Fibroblast of lung (primary cell): ENCODE measurements around the gene TOLLIP. TPM values are rescaled to one million over a fixed set of nuclear protein-coding genes. Genes with fewer than 3 reads are reported as not detected.

Experiments used
- DNase-seq, 2 donors: peaks; one replicate each; pipeline versions ENCODE4 v3.0.0 to v3.0.0-alpha.2; 2010; ENCODE audit warnings: low read depth in 2 of 2
- H2AFZ ChIP-seq: 2 replicates; pipeline ENCODE4 v1.5.1; 2012; ENCODE audit warnings: low read length, control low read depth, inconsistent platforms
- H3K27ac ChIP-seq: 2 replicates; pipeline ENCODE4 v1.5.1; 2011; ENCODE audit warnings: low read length, control low read depth; ENCODE audit not compliant: insufficient read depth
- H3K27me3 ChIP-seq: 2 replicates; pipeline ENCODE4 v1.5.1; 2011; ENCODE audit warnings: mild to moderate bottlenecking, low read length; ENCODE audit not compliant: control insufficient read depth, insufficient read depth
- H3K36me3 ChIP-seq: 2 replicates; pipeline ENCODE4 v1.5.1; 2011; ENCODE audit warnings: low read length; ENCODE audit not compliant: control insufficient read depth, insufficient read depth
- H3K4me1 ChIP-seq: 2 replicates; pipeline ENCODE4 v1.5.1; 2011; ENCODE audit warnings: low read length; ENCODE audit not compliant: control insufficient read depth, insufficient read depth; ENCODE audit errors: extremely low read depth
- H3K4me2 ChIP-seq: 2 replicates; pipeline ENCODE4 v1.5.1; 2011; ENCODE audit warnings: low read length, control low read depth; ENCODE audit not compliant: insufficient read depth; ENCODE audit errors: extremely low read depth
- H3K4me3 ChIP-seq, 4 experiments: fragments of 200-600 bp in 1 of 4; sonication (generic) in 1 of 4; replicated peaks in 1 of 4; 2 replicates each; pipeline ENCODE4 v1.5.1; 2011 to 2016; ENCODE audit warnings: low read length in 4 of 4, low read depth in 3 of 4, mild to moderate bottlenecking in 3 of 4, control low read depth in 2 of 4, inconsistent platforms in 1 of 4, mixed read lengths in 1 of 4; ENCODE audit not compliant: insufficient read depth in 1 of 4; ENCODE audit errors: control extremely low read depth in 1 of 4
- H3K79me2 ChIP-seq: 2 replicates; pipeline ENCODE4 v1.5.1; 2012; ENCODE audit warnings: mild to moderate bottlenecking, low read length, inconsistent platforms; ENCODE audit not compliant: control insufficient read depth, insufficient read depth
- H3K9ac ChIP-seq: 2 replicates; pipeline ENCODE4 v1.5.1; 2011; ENCODE audit warnings: mild to moderate bottlenecking, low read length, control low read depth; ENCODE audit not compliant: insufficient read depth
- H3K9me3 ChIP-seq: 2 replicates; pipeline ENCODE4 v1.5.1; 2012; ENCODE audit warnings: low read depth, low read length; ENCODE audit not compliant: control insufficient read depth, insufficient read depth
- H4K20me1 ChIP-seq: 2 replicates; pipeline ENCODE4 v1.5.1; 2011; ENCODE audit warnings: low read length; ENCODE audit not compliant: control insufficient read depth, insufficient read depth; ENCODE audit errors: extremely low read depth
- EZH2 ChIP-seq: IDR thresholded peaks from 2 replicates; pipeline ENCODE4 v1.5.1; 2012; ENCODE audit warnings: low read length, control low read depth, mild to moderate bottlenecking; ENCODE audit errors: missing control alignments
- polyA plus RNA-seq, 2 donors: library from polyadenylated mRNA; depleted of rRNA in 1 of 2; stranded (reverse) in 1 of 2; unstranded in 1 of 2; fragments of >200 nt; gene quantifications; 2 replicates each; pipeline ENCODE4 v1.2.1, GENCODE V29; 2011 to 2012; ENCODE audit warnings: missing spikeins in 1 of 2
- total RNA-seq: library from RNA; depleted of rRNA; stranded (reverse); fragments of >200 nt; gene quantifications from 2 replicates; pipeline ENCODE4 v1.2.1, GENCODE V29; 2014
- TF ChIP-seq, protein P1 (sequence below), 2 donors: IDR thresholded peaks in 1 of 2; conservative IDR thresholded peaks in 1 of 2; 1 replicate in 1 of 2; 2 replicates in 1 of 2; pipeline ENCODE4 v1.5.1; 2011 to 2012; ENCODE audit warnings: low read length in 2 of 2, control low read depth in 1 of 2, inconsistent platforms in 1 of 2, low read depth in 1 of 2, mild to moderate bottlenecking in 1 of 2

Gene TOLLIP
- total and polyA plus RNA-seq, 2 donors (not counting 1 experiment from before 2014, with no cell fraction given) = 28.4 to 34.6 TPM

DNA sequence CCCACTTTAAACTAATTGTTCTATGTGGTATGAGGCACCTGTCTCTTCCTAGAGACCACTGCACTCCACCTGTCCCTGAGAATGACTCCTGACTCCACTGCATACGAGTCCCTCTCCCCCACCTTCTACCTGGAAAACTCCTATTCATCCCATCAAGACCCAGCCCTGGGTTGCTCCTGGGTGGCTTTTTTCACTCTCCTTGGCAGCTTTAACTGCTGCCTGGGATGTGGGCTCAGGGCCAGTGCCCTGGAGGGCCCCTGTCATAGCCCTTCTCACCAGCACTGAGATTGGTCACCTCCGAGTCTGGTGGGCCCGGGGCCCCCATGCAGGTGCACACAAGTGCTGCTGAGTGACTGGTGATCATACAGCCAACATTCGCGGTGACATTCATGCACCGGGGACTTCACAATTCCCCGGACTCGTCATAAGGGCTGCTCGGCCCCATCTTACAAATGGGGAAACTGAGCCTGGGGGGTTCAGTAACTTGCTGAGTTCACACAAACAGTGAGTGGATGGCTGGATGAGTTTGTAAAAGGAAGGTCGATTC is 25.9 kb upstream of the TOLLIP start:
- H3K36me3 ChIP-seq = no peaks in the 10 kb centered on the region
- no peak for TF ChIP-seq EZH2
- TF ChIP-seq, protein P1, sequence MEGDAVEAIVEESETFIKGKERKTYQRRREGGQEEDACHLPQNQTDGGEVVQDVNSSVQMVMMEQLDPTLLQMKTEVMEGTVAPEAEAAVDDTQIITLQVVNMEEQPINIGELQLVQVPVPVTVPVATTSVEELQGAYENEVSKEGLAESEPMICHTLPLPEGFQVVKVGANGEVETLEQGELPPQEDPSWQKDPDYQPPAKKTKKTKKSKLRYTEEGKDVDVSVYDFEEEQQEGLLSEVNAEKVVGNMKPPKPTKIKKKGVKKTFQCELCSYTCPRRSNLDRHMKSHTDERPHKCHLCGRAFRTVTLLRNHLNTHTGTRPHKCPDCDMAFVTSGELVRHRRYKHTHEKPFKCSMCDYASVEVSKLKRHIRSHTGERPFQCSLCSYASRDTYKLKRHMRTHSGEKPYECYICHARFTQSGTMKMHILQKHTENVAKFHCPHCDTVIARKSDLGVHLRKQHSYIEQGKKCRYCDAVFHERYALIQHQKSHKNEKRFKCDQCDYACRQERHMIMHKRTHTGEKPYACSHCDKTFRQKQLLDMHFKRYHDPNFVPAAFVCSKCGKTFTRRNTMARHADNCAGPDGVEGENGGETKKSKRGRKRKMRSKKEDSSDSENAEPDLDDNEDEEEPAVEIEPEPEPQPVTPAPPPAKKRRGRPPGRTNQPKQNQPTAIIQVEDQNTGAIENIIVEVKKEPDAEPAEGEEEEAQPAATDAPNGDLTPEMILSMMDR (conservative IDR thresholded peaks at IDR 0.05 in 1 of 2, IDR thresholded peaks at IDR 0.05 in 1 of 2; ENCODE audit: low read depth in 1 of 2, low read length in 2 of 2) = no peak
- no peak overlapping the region for H3K9ac ChIP-seq
- peak overlapping the region; percentile 85 for H3K4me2 ChIP-seq
- no peaks in the 10 kb centered on the region for H4K20me1 ChIP-seq
- peak overlapping the region in 2 of 4 experiments; percentile 51 to 56 for H3K4me3 ChIP-seq
- peaks cover 7% of the 10 kb centered on the region for H3K27me3 ChIP-seq
- no peak for DNase-seq
- no peaks in the 10 kb centered on the region for H3K79me2 ChIP-seq
- H3K4me1 ChIP-seq = no peaks in the 10 kb centered on the region
- no peak overlapping the region for H2AFZ ChIP-seq
- H3K9me3 ChIP-seq = no peaks in the 10 kb centered on the region
- H3K27ac ChIP-seq = no peak overlapping the region

DNA sequence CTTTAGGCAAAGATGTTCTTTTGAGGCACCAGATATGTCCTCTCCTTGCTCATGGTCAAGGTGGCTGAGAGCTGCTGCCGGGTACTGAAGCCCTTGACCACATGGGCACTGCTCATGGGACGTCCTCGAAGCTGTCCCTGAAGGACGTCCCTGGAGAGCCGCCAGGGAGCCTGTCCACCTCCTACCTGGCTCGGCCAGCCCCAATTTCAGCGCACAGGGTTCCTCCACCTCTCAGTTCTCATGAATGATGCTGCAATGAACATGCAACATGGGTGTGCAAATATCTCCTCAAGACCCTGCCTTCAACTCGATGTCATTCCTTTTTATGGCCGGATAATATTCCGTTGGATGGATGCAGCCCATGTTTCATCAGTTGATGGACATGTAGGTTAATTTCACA is 24.4 kb upstream of the TOLLIP start:
- H3K79me2 ChIP-seq = no peaks in the 10 kb centered on the region
- no peaks in the 10 kb centered on the region for H3K36me3 ChIP-seq
- no peaks in the 10 kb centered on the region for H3K4me1 ChIP-seq
- no peak overlapping the region for H3K27ac ChIP-seq
- H3K9ac ChIP-seq = no peak overlapping the region
- TF ChIP-seq, protein P1 (conservative IDR thresholded peaks at IDR 0.05 in 1 of 2, IDR thresholded peaks at IDR 0.05 in 1 of 2; ENCODE audit: low read depth in 1 of 2, low read length in 2 of 2) = no peak
- no peak for TF ChIP-seq EZH2
- no peak overlapping the region for H3K4me3 ChIP-seq
- H2AFZ ChIP-seq = no peak overlapping the region
- peaks cover 6% of the 10 kb centered on the region for H3K27me3 ChIP-seq
- H3K9me3 ChIP-seq = no peaks in the 10 kb centered on the region
- no peak for DNase-seq
- no peaks in the 10 kb centered on the region for H4K20me1 ChIP-seq
- H3K4me2 ChIP-seq = no peak overlapping the region

DNA sequence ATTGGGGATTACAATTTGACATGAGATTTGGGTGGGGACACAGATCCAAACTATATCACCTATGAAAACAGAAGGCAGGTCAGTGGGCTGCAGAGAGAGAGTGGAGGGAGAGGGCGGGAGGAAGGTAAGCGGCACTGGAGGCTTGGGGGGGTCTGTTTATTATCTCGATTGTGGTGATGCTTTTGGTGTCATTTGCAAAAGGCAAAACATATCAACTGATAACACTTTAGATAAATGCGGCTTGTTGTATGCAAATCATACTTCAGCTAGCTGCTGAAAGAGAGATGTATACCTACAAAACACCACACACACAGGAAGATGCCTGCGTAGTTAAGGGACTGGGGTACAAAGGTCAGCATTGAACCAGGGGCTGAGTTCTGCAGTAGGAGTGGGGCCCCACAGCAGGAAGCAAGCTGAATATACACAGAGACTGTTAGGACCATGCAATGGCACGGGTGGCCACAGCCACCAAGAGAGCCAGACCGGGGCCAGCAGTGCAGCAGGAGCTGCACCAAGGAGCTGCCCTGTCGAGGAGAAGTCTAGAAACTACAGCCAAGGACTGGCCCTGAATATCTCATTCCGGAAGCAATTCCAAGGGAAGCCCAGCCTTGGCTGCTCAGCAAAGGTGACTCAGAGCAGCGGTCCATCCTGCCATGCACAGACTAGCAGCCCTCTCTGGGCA is 23.8 kb upstream of the TOLLIP start:
- no peak for TF ChIP-seq EZH2
- TF ChIP-seq, protein P1 (conservative IDR thresholded peaks at IDR 0.05 in 1 of 2, IDR thresholded peaks at IDR 0.05 in 1 of 2; ENCODE audit: low read depth in 1 of 2, low read length in 2 of 2) = no peak
- Histone ChIP-seq H3K9me3 (no peaks in the 10 kb centered on the region), H2AFZ (no peak overlapping the region), H3K4me3 (no peak overlapping the region), H3K27ac (no peak overlapping the region), H3K4me2 (no peak overlapping the region), H3K36me3 (no peaks in the 10 kb centered on the region), H3K79me2 (no peaks in the 10 kb centered on the region), H3K4me1 (no peaks in the 10 kb centered on the region), H4K20me1 (no peaks in the 10 kb centered on the region), H3K9ac (no peak overlapping the region), H3K27me3 (peaks cover 6% of the 10 kb centered on the region)
- DNase-seq = no peak
